ENCODE data around the gene CNTROB.

DNA sequence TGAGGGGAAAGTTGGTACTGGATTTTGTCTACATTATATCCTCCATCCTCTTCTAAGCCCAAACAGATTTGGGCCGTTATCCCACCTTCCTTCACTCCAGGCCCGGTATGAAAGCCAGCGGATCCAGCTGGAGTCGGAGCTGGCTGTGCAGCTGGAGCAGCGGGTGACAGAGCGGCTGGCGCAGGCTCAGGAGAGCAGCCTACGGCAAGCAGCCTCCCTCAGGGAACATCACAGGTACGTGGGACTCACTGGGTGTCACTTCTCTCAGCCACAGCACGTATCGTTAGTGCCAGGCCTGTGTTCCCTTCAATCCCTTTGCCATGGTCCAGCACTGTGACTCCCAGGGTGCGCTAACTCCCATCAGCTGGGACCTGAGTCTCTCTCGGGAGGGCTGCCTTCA lies 11.3 kb downstream of the CNTROB start:
- TF ChIP-seq, protein P1, sequence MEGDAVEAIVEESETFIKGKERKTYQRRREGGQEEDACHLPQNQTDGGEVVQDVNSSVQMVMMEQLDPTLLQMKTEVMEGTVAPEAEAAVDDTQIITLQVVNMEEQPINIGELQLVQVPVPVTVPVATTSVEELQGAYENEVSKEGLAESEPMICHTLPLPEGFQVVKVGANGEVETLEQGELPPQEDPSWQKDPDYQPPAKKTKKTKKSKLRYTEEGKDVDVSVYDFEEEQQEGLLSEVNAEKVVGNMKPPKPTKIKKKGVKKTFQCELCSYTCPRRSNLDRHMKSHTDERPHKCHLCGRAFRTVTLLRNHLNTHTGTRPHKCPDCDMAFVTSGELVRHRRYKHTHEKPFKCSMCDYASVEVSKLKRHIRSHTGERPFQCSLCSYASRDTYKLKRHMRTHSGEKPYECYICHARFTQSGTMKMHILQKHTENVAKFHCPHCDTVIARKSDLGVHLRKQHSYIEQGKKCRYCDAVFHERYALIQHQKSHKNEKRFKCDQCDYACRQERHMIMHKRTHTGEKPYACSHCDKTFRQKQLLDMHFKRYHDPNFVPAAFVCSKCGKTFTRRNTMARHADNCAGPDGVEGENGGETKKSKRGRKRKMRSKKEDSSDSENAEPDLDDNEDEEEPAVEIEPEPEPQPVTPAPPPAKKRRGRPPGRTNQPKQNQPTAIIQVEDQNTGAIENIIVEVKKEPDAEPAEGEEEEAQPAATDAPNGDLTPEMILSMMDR (IDR thresholded peaks at IDR 0.05), result no peak
- no peak for TF ChIP-seq POLR2A (IDR thresholded peaks at IDR 0.05)
